ENCODE measurements around the gene CCT8.

GRCh38 chr21:29091033-29091432, 17.6 kb upstream of the CCT8 start:
- TF ChIP-seq, protein P1, sequence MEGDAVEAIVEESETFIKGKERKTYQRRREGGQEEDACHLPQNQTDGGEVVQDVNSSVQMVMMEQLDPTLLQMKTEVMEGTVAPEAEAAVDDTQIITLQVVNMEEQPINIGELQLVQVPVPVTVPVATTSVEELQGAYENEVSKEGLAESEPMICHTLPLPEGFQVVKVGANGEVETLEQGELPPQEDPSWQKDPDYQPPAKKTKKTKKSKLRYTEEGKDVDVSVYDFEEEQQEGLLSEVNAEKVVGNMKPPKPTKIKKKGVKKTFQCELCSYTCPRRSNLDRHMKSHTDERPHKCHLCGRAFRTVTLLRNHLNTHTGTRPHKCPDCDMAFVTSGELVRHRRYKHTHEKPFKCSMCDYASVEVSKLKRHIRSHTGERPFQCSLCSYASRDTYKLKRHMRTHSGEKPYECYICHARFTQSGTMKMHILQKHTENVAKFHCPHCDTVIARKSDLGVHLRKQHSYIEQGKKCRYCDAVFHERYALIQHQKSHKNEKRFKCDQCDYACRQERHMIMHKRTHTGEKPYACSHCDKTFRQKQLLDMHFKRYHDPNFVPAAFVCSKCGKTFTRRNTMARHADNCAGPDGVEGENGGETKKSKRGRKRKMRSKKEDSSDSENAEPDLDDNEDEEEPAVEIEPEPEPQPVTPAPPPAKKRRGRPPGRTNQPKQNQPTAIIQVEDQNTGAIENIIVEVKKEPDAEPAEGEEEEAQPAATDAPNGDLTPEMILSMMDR (conservative IDR thresholded peaks at IDR 0.05; ENCODE audit: low read depth, low read length): no peak
- TF ChIP-seq, protein P2, sequence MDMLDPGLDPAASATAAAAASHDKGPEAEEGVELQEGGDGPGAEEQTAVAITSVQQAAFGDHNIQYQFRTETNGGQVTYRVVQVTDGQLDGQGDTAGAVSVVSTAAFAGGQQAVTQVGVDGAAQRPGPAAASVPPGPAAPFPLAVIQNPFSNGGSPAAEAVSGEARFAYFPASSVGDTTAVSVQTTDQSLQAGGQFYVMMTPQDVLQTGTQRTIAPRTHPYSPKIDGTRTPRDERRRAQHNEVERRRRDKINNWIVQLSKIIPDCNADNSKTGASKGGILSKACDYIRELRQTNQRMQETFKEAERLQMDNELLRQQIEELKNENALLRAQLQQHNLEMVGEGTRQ (IDR thresholded peaks at IDR 0.05; ENCODE audit: low read depth, low read length): no peak
- TF ChIP-seq MAZ (IDR thresholded peaks at IDR 0.05; ENCODE audit: borderline replicate concordance, low read depth, low read length) (no peak), BHLHE40 (IDR thresholded peaks at IDR 0.05; ENCODE audit: low read depth, low read length) (peak; percentile 22; the same call in 1 of the 2 replicates), RAD21 (IDR thresholded peaks at IDR 0.05; ENCODE audit: low read length) (peak; percentile 17), POLR2A (IDR thresholded peaks at IDR 0.05; ENCODE audit: low read depth, low read length) (no peak), CEBPB (IDR thresholded peaks at IDR 0.05; ENCODE audit: low read depth, low read length) (peak; percentile 67), NFE2L2 (IDR thresholded peaks at IDR 0.05; ENCODE audit: low read depth, low read length) (no peak), FOS (IDR thresholded peaks at IDR 0.05; ENCODE audit: low read depth, low read length) (peak; percentile 69), ELK1 (IDR thresholded peaks at IDR 0.05; ENCODE audit: borderline replicate concordance, low read depth, low read length) (no peak), RCOR1 (IDR thresholded peaks at IDR 0.05; ENCODE audit: insufficient replicate concordance, low read length) (no peak)

All from IMR-90 (cell line).